Measurements from ENCODE around the gene NBEAL1.
"Not testable (repeated sequence)": the region's sequence is repeated elsewhere in the genome, so short reads cannot be mapped to it uniquely, and the experiment has no call there.

NBEAL1 gene

DNA sequence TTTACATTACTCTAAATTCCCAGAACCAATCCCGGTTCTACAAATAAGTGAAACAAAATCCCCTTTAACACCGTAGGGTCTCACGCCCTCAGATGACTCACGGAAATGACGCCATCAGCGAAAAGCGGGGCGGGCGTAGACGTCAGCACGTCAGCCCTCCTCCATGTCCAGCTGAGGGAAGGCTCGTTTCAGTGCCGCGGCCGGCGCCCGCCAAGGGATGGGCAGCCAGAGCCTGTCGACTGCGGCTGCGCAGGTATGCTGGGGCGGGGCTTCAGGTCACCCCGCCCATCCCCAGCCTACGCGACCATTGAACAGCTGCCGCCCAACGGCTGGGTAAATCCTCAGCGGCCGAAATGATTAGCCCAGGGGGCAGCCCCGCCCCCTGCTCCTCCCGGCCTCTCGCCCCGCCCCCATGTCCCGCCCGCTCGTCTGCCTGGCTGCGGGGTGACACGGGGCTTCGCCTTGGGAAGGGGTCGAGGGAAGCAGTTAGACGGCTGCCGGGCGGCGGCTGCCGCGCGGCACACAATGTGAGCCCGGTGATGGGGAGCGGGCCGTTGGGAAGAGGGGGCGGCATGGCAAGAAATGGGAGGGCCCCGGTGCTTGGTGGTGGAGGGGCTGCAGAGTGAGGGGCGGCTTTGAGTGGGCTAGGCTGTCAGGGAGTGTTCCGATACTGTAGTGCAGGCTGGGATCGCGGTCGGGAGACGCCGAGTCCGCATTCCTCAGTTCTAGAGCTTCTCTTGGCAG, at the start of gene NBEAL1:
TSS of gene NBEAL1 (plus strand) at position 420 of the 744 bp plus-strand sequence. CDS start 1,510 bp downstream, outside the sequence.
- DNase-seq = peak; percentile 92

DNA sequence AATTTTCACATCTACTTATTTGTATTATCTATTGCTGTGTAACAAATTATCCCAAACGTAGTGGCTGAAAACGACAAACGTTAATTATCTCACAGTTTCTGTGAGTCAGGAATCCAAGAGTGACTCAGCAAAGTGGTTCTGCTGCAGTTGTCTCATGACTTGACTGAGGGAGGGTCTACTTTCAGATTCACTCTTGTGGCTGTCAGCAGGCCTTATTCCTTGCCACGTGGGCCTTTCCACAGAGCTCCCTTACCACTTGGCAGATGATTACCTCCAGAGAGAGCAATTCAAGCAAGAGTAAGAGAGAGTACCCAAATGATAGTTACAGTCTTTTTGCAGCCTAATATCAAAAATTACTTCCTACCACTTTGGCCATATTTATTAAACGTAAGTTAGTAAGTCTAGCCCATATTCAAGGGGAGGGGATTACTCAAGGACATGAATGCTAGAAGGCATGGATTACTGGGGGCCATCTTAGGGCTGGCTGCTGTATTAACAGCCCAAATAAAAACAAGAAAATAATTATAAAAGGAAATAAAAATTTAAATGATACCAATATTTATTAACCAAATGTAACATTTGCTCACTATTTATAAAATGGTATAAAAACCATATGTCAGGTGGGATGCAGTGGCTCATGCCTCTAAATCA, 48.7 kb upstream of the NBEAL1 start:
- DNase-seq = no peak

DNA sequence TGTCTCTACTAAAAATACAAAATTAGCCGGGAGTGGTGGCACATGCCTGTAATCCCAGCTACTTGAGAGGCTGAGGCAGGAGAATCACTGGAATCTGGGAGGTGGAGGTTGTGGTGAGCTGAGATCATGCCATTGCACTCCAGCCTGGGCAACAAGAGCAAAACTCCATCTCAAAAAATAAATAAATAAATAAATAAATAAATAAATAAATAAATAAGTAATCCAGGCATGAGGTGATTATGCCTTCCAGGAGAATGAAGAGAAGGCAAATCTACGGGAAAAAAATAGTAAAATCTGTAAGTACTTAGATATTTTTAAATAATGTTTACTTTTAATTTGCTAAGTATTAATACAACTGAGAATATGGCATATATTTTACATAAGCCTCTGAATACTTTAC, 45.3 kb upstream of the NBEAL1 start:
- DNase-seq = not testable (repeated sequence)

DNA sequence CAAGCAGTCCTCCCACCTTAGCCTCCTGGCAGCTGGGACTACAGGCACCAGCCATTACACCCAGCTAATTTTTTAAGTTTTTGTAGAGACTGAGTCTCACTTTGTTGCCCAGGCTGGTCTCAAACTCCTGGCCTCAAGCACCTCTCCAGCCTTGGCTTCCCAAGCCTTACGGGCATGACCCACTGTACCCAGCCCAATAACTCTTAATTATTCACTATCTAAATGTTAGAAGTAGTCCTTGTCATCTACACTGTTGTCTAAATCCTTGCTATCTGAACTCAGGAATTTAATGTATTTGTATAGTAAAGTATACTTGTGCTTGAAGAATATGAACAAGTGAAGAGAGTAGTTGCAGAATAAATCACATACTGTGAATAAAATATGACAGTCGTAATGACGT, 37.9 kb upstream of the NBEAL1 start:
- DNase-seq = no peak

DNA sequence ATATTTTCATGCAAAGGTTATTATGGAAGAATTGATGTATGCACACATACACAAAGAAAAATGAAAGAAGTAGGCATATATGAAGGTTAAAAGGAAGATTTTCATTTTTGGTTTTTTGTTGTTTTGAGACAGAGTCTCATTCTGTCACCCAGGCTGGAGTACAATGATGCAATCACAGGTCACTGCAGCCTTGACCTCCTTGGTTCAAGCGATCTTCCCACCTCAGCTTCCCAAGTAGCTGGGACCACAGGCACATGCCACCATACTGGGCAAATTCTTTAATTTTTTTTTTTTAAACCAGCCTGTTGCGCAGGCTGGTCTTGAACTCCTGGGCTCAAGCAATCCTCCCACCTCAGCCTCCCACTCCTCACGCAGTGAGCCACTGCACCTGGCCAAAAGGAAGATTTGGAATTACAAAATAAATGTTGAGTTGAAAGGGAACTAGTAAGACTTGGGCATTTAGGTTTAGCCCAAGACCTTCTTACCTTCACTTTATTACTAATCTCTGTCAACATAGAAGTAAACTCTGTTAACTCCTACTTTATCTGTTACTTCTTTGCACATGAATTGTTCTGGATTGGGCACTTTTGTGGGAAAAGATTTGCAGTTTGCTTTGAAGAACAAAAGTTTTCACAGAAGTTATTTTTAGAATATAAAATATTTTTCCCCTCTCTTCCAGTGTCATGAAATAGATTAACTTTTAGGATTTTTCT, 31.7 kb upstream of the NBEAL1 start:
- no peak for DNase-seq

DNA sequence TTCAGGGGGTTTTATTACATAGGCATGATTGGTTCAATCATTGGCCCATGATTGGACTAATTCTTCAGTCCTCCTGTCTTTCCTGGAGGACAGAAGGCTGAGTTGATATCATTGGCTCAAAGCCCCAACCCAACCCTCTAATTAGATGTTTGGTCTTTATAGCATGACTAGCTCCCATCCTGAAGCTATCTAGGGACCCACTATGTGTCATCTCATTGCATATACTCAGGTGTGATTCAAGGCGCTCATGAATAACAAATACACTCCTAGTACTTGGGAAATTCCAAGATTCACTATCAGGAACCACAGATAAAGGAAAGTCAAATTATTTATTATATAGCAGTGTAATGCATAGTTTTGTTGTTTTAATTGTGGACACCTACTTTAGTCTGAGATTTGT, 24.9 kb upstream of the NBEAL1 start:
- DNase-seq = no peak

DNA sequence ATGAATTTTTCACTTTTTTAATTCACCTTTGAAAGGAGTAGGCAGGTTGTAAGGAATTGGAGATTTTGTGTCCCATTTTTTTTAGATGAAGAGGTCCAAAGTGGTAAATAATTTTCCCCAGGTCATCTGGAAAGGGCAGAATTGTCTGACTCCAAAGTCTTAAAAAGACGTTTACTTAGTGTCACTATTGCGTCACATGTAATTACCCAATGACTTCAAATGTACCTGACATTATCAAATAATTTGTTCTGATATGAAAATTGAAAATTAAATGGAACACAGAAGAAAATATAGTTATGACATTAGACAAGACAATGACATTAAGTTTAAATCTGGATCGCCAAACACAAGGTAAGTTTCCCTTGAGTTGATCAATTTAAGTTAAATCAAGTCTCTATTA, 24.2 kb upstream of the NBEAL1 start:
- DNase-seq = no peak

DNA sequence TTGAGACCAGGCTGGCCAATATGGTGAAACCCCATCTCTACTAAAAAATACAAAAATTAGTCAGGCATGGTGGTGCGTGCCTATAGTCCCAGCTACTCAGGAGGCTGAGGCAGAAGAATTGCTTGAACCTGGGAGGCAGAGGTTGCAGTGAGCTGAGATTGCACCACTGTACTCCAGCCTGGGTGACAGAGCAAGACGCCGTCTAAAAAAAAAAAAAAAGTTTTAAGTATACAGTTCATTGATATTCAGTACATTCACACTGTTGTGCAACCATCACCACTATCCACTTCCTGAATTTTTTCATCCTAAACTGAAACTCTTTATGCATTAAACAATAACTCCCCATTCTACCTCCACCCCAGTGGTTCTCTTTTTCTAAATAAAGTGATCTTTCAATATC, 17.6 kb upstream of the NBEAL1 start:
- DNase-seq = not testable (repeated sequence)

DNA sequence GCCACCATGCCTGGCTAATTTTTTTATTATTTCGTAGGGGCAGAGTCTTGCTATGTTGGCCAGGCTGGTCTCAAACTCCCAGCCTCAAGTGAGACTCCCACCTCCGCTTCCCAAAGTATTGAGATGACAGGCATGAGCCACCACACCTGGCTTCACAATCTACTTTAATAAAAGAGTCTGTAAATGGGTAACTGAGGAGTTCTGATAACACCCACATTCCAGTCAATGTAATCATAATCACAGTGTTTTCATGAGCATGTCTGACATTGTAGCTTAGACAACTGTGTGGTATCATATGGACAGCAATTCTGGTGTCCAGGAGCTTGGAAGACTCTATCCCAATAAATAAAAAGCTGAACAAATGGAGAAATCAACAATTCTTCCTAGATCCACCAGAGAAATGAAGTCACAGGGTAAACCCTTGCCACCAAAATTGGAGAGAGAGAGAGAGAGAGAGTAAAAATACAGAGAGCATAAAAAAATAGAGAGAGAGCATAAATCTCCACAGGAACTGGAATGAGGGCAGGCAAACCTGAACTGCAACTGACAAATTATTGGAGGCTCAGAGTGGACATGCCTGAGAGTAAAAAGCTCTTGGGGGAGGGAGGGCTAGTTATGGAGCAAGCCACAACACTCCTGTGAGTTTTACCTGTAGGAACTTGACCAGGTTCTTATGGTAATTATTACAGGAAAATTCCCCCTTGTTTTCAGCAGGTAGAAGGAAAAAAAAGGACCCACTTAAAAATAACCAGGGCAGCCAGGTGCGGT, 12.4 kb upstream of the NBEAL1 start:
- DNase-seq = no peak

DNA sequence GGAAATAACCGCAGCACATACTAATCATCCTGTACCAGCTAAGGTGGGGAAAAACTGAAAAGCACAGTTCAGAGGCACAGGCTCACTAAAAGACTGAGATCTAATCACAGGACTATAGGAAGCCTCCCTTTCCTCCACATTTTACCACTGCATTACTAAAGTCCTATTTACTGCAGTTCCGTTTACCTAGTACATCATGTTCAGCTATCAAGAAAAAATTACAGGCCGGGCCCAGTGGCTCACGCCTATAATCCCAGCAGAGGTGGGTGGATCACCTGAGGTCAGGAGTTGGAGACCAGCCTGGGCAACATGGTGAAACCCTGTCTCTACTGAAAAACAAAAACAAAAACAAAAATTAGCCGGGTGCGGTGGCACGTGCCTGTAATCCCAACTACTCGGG, 11.0 kb upstream of the NBEAL1 start:
- no peak for DNase-seq

DNA sequence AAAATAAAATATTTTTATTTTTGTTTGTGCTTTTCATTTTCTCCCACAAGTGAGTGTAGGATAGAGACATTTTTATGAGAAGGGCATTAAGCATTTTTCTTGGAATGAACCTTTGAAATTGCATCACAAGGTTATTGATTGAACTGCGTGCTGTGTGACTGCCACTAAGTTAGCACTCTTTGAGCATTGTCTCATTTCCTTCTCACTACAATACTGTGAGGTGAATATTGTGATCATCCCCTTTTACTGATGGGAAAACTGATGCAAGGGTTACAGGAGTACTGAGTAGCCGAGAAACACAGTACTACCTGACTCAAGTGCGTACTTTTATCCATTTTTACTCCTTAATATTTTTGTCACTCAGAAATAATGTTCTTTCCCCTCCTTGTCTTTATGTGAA, 2.0 kb downstream of the NBEAL1 start:
- no peak for DNase-seq

DNA sequence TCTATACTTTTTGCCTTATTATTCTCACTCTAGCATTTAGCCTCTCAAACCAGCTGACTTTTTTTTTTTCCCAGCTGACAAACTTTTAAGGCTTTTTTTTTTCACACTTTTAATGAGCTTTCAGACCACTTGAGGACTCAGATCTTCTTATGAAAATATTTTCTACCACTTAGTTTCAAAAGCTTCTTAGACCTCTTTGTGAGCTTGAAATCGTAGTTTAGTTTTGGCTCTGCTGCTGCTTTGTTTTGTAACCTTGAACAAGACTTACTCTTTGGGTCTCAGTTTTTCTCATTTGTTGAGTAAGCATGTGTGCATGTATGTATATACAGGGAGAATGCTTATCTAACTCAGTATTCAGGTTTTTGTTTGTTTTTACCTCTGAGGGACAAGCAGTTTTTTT, 3.5 kb downstream of the NBEAL1 start:
- DNase-seq = no peak

DNA sequence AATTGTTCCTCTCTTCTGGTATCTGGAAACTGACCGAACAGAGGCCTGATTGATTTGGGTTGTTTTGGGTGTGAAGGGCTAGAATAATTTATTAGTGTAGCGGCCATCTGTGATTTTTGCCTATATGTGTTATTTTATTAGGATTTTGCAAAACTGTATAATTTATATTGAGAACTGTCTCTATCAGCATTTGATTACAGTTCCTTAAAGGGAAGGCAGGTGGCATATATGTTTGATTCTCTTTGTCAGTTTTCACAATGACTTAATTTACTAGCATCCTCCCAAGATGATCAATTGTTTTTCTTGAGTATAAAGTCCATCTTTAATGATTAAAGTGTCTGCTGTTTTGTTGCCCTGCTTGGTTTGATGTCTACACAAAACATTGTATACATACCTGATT, 4.5 kb downstream of the NBEAL1 start:
- DNase-seq = no peak

DNA sequence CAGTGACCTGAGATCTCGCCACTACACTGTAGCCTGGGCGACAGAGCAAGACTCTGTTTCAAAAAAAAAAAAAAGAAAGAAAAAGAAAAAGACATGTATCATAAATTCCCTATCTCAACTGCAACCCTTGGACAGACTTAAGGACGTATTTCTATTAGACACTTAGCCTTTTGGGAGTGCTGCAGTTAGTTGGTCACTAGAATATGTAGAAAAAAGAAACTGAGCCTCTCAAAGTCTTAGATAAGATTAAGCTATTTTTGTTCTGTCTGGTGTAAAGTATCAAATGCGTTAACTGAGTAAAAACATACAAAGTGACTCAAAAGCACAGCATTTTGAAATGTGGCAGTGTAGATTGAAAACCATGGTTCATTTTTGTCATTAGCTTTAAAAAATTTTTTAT, 7.3 kb downstream of the NBEAL1 start:
- DNase-seq = no peak

DNA sequence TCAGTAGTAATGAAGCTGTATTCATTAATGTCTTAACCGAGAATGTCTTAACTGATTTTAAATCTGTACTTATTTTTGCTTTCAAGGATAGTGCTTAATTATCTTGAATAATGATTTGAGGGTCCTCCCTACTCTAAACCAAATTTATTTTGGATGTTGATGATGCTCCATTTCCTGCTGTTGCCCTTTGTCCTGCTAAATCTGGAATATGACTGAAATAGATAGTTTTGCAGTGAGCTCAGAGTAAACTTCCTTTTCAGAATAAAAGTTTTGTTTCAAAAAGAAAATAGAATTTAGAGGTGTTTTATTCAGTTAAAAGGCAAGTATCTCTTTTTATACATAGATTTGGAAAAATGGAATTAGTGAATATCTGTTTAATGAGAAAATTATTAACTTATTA, 8.1 kb downstream of the NBEAL1 start:
- DNase-seq = no peak

DNA sequence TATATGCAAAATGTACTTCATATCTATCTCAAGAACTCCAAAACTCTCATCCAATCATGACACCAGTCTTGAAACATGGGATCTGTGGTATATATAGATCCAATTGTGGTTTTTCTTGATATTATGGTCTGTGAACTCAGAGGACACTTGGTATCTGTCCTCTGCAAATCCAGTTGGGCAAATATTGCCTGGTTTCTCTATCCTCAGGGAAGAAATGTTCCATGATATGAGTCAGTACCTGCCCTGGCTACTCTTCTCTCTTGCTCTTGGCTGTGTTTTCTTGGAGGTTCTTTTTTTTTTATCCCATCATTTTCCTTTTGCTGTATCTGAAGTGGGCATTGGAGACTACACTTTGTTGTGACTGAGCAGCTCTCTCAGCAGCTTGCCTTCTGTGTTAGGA, 10.9 kb downstream of the NBEAL1 start:
- DNase-seq = no peak

DNA sequence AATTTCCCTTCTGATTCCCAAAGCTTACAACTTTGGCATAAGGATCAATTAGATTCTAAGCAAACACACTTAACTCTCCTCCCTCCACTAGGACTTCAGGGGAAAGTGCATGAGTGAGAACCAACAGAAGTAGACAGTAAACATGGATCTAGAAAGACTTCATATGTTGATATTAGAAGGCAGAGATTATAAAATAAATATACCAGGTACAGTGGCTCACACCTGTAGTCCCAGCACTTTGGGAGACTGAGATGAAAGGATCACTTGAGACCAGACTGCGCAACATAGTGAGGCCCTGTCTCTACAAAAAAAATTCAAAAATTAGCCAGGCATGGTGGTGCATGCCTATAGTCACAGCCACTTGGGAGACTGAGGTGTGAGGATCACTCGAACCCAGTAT, 15.9 kb downstream of the NBEAL1 start:
- DNase-seq = no peak

DNA sequence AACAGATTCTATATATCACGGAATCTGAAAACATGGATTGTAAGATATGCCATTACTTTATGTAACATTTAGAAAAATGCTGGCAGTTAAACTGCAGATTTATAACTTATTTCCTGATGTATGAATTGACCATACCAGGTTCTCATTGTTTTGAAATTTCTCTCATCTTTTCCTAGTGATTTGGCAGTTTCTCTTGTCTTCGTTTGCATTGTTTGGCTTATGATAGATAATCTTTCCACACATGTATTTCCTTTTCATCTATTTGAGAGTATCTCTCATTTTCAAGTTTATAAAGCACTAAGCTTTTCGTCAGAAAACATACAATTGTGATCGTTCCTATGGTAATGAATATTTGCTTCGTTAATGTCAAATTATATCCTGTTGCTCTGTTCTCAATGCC, 16.3 kb downstream of the NBEAL1 start:
- no peak for DNase-seq

DNA sequence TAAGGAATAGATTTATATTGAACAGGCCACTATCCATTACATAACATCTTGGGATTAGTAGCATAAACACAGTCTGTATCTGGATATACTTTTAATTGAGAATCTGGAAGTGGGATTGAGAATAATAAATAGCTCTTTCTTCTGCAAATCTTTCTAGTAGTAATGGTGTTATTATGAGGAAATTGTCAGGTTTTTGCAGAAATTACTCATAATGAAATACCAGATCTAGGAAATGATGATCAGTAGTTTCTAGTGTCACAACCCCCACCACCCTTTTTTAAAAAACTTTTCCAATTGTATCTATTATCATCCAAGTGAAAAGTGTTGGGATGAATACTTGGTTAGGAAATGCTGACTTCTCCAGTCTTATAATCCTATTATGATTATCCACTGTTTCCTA, 18.7 kb downstream of the NBEAL1 start:
- DNase-seq = no peak

DNA sequence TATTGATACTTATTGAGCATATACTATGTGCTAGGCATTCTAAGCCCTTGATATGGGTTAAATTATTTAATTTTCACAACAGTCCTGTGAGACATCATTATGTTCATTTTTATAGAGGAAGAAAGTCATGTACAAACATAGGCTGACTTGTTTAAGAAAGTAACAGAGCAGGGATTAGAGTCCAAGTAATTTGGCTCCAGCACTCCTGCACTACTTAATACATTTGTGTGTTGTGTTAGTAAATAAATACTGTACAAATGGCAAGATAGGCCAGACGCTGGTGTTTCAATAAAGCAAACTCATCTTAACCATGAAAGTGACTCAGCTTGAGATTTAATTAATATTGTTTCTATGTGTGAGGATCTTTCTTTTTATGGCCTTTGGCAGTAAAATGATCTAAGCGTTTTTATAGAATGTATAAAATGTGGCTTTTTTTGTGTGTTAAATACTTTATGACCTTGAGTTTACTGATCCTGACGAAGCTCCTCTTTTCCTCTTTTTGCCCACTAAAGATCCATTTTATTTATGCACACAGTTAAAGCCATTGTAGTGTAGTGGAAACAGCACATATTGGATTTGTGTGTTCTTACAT, 21.3 kb downstream of the NBEAL1 start:
- no peak for DNase-seq

DNA sequence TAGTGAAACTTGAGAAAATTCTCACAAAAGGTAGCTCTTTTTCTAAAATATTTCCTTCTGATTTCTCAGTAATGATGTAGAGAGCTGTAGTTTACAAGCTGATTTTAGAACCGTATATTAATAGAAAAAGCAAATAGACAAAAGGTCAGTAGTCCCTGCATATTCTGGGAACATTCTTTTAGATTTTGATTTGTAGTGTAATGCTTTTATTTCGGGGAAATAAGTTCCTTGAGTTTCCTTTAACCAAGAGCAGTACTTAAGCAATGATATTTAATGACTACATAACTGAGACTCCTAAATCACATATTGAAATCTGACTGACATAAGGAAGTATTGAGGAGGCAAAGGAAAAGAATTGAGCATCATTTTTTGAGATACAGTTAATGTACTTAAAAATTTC, 22.4 kb downstream of the NBEAL1 start:
- DNase-seq = no peak

DNA sequence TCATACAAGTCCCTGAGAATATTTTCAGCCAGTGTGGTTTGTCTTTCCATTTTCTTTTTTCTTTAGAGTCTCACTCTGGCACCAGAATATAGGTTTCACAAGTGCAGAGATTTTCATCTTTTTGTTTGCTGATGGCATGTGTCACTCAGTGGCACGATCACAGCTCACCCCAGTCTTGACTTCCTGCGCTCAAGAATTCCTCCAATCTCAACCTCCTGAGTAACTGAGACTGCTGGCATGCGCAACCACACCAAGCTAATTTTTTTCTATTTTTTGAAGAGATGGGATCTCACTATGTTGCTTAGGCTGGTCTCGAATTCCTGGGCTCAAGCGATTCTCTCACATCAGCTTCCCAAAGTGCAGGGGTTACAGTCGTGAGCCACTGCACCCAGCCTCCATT, 23.9 kb downstream of the NBEAL1 start:
- DNase-seq = no peak

DNA sequence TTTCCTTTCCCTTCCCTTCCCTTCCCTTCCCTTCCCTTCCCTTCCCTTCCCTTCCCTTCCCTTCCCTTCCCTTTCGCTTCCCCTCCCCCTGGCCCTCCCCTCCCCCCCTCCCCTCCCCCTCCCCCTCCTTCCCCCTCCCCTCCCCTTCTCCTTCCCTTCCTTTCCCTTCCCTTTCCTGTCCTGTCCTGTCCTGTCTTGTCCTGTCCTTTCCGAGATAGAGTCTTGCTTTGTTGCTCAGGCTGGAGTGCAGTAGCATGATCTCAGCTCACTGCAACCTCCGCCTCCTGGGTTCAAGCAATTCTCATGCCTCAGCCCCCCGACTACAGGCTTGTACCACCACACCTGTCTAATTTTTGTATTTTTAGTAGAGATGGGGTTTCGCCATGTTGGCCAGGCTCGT, 24.5 kb downstream of the NBEAL1 start:
- DNase-seq = not testable (repeated sequence)
